ENCODE data around the gene ADRA1B. TPM values are rescaled to one million over a fixed set of nuclear protein-coding genes. Genes with fewer than 3 reads are reported as not detected.
A peak's percentile ranks its signal among the peaks of the same experiment; 100 is the strongest.

ADRA1B gene
- total and polyA plus RNA-seq, 9 donors = 0.11 to 0.34 (median 0.24) TPM

DNA sequence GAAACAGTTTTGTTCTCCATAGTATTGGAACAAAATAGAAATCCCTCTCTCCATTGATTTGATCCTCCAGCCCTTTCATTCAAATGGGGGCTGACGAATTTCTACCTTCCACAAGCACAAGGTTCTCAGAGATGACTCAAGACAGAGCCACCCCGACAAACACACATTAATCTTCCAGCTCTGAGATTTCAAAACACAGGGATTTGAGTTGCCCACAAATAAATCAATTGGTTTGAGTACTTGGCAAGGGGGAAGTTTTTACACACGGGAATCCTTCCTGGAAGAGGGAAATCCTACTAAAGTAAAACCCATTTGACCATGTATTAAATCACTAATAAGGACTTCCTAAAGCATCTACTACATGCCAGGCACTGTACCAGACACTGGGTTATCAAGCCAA, 5.4 kb downstream of the ADRA1B start:
- H3K4me3 ChIP-seq (ENCODE audit: low read length) = no peak overlapping the region
- no peaks in the 10 kb centered on the region for H3K36me3 ChIP-seq (ENCODE audit: control insufficient read depth, insufficient read depth, low read length)
- H3K9me3 ChIP-seq (replicated peaks; ENCODE audit: control insufficient read depth, low read depth, low read length) = no peaks in the 10 kb centered on the region
- DNase-seq = no peak
- no CpG with 5 or more reads among the region's 3 CpGs for WGBS (ENCODE audit: insufficient coverage)
- H3K4me1 ChIP-seq (ENCODE audit: control insufficient read depth, insufficient read depth, low read length) = peaks cover 2% of the 10 kb centered on the region
- no peak overlapping the region for H3K27ac ChIP-seq (ENCODE audit: low read length)
- H3K27me3 ChIP-seq (ENCODE audit: control insufficient read depth, insufficient read depth, low read length) = peaks cover 48% of the 10 kb centered on the region

DNA sequence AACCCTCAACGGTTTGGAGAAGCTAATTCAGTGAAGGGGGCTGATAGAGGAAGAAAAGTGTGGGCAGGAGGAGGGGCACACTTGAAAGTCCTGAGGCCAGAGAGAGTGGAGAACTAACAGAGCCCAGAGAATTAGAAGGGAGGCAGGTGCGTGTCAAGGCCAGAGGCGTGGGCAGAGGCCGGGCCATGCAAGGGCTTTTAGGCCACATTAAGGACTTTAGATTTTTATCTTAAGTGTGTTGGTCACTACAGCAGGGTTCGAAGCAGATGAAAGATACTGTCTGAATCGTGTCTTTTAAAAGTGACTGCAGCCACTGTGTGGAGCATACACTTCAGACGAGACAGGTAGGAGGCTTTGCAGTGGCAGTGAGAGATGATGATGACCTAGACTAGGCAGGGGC, 6.7 kb downstream of the ADRA1B start:
- no peak overlapping the region for H3K4me3 ChIP-seq (ENCODE audit: low read length)
- H3K27ac ChIP-seq (ENCODE audit: low read length) = no peak overlapping the region
- 73% methylated on average over 7 of the region's 7 CpGs for WGBS (ENCODE audit: insufficient coverage)
- H3K9me3 ChIP-seq (replicated peaks; ENCODE audit: control insufficient read depth, low read depth, low read length) = no peaks in the 10 kb centered on the region
- H3K27me3 ChIP-seq (ENCODE audit: control insufficient read depth, insufficient read depth, low read length) = peaks cover 35% of the 10 kb centered on the region
- H3K4me1 ChIP-seq (ENCODE audit: control insufficient read depth, insufficient read depth, low read length) = no peaks in the 10 kb centered on the region
- no peaks in the 10 kb centered on the region for H3K36me3 ChIP-seq (ENCODE audit: control insufficient read depth, insufficient read depth, low read length)
- DNase-seq = no peak

DNA sequence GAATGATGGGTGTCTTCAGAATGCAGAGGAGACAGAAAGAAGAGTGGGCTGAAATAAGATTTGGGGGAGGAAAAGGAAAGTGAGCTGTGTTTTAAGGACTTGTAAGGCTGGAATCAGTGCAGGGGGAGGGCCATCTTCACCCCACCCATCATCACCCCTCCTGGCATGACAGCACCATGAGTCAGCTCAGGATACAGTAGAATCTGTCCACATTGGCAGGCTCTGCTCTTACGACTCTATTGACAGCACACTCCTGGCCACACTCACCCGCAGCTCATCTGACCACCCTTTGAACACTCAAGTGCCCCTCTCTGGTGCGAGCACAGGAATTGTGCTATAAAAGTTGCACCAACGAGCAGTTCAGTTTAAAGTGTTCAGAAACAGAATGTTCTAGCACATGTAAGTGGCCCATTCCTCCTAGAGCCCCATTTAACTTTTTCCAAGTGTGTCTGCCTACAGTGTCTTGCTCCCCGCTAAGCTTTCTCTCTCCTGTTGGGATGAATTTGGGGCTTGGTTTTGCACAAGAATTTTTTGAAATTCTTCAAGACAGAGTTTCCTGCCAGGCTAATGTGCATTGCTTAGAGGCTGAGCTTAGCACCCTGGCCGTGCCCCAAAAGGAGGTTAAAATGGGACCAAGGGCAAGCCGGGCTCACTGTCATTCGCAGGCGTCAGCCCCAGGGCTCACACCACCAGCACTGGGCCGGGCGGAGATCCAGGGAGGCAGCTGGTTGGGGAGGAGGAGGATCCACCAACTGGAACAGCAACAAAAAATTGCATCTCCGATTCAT, 12.0 kb downstream of the ADRA1B start:
- Histone ChIP-seq H3K36me3 (ENCODE audit: control insufficient read depth, insufficient read depth, low read length) (no peaks in the 10 kb centered on the region), H3K27me3 (ENCODE audit: control insufficient read depth, insufficient read depth, low read length) (peaks cover 22% of the 10 kb centered on the region), H3K9me3 (replicated peaks; ENCODE audit: control insufficient read depth, low read depth, low read length) (no peaks in the 10 kb centered on the region), H3K27ac (ENCODE audit: low read length) (no peak overlapping the region), H3K4me3 (ENCODE audit: low read length) (no peak overlapping the region), H3K4me1 (ENCODE audit: control insufficient read depth, insufficient read depth, low read length) (peaks cover 7% of the 10 kb centered on the region)
- 37% methylated on average over 6 of the region's 12 CpGs for WGBS (ENCODE audit: insufficient coverage)
- DNase-seq = peak; percentile 24

DNA sequence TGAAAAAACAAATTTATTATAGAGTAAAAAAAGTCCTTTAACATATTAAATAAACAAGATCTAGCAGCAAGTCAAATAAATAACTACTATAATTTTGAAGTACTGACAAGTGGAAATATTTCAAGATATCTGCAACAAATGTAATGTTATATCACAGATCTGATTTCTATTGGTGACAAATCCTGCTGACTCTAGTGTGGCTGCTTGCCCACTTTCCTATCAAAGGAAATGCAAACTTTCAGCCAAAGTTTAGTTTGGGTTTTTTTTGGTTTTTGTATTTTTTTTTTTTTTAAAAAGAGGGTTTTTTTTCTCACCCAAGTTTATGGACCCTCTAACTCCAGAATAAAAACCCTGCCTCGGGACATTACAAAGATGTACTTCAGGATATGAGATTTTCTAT, 12.9 kb downstream of the ADRA1B start:
- Histone ChIP-seq H3K9me3 (replicated peaks; ENCODE audit: control insufficient read depth, low read depth, low read length) (no peaks in the 10 kb centered on the region), H3K27ac (ENCODE audit: low read length) (no peak overlapping the region)
- WGBS (ENCODE audit: insufficient coverage) = no CpG with 5 or more reads among the region's 1 CpG

DNA sequence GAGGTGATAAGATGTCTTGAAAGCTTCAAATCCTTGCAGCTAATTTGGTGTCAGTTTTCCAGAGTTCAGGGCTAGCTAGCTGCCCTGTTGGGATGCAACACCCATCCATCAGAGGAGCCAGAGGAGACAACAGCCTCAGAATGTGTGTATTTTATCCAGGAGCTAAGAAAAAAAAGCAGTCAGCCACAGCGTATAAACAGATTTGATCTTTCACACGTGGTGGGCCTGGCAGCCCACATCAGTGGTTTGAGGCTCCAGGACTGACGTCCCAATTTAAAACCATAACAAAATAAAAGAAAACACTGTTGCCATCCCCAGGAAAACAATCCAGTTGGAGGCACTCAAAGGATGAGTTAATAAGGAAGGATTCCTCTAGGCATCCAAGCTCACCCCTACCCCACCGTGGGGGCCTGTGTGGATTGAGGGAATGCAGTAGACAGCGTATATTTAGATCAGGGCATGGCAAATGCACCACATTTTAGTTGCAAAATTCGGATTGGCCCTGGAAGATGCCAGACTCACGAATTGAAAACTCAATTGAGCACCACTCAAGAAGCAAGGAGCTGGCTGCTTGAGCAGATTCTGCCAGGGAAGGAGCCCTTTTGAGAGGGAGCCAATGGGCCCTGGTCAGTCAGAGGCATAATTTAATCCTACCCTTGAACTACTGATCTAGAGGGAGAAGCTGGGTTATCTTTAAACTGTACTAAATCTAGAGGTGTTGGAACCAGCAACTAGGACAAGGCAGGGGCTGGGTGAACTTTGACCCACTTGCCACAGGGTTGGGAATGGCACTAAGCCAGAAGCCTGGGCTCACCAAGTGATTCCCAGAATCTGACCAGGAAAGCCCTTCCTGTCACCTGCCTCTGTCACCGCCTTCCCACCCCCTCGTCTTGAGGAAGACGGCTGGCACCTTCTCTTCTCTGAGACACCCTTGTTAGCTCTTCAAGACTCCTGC, 17.5 kb downstream of the ADRA1B start:
- no peak for DNase-seq
- WGBS (ENCODE audit: insufficient coverage) = 66% methylated on average over 4 of the region's 10 CpGs
- Histone ChIP-seq H3K27me3 (ENCODE audit: control insufficient read depth, insufficient read depth, low read length) (peaks cover 6% of the 10 kb centered on the region), H3K4me3 (ENCODE audit: low read length) (no peak overlapping the region), H3K36me3 (ENCODE audit: control insufficient read depth, insufficient read depth, low read length) (no peaks in the 10 kb centered on the region), H3K4me1 (ENCODE audit: control insufficient read depth, insufficient read depth, low read length) (peaks cover under 1% of the 10 kb centered on the region), H3K9me3 (replicated peaks; ENCODE audit: control insufficient read depth, low read depth, low read length) (no peaks in the 10 kb centered on the region), H3K27ac (ENCODE audit: low read length) (no peak overlapping the region)

More for the DNA sequence above, 12.9 kb downstream of the ADRA1B start:
- H3K27me3 ChIP-seq (ENCODE audit: control insufficient read depth, insufficient read depth, low read length) = peaks cover 21% of the 10 kb centered on the region
- H3K36me3 ChIP-seq (ENCODE audit: control insufficient read depth, insufficient read depth, low read length) = no peaks in the 10 kb centered on the region
- H3K4me1 ChIP-seq (ENCODE audit: control insufficient read depth, insufficient read depth, low read length) = peaks cover 7% of the 10 kb centered on the region
- no peak overlapping the region for H3K4me3 ChIP-seq (ENCODE audit: low read length)
- DNase-seq = no peak

DNA sequence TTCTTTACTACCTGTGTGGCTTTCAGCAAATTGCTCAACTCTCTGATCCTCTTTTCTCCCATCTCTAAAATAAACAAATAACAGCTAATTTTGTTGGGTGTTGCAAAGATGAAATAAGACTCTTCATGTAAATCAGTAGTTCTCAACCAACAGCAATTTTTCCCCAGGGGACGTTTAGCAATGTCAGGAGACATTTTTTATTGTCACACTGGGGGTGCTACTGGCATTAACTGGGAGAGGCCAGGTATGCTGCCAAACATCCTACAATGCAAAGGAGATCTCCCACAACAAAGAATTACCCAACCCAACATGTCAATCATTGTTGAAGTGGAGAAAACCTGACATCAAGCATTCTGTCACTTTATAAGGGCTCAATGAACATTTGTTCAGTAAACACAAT, 19.7 kb downstream of the ADRA1B start:
- DNase-seq = no peak
- Histone ChIP-seq H3K9me3 (replicated peaks; ENCODE audit: control insufficient read depth, low read depth, low read length) (no peaks in the 10 kb centered on the region), H3K4me3 (ENCODE audit: low read length) (no peak overlapping the region), H3K4me1 (ENCODE audit: control insufficient read depth, insufficient read depth, low read length) (no peaks in the 10 kb centered on the region), H3K27ac (ENCODE audit: low read length) (no peak overlapping the region), H3K36me3 (ENCODE audit: control insufficient read depth, insufficient read depth, low read length) (no peaks in the 10 kb centered on the region), H3K27me3 (ENCODE audit: control insufficient read depth, insufficient read depth, low read length) (peaks cover 8% of the 10 kb centered on the region)
- no CpG with 5 or more reads among the region's 1 CpG for WGBS (ENCODE audit: insufficient coverage)

DNA sequence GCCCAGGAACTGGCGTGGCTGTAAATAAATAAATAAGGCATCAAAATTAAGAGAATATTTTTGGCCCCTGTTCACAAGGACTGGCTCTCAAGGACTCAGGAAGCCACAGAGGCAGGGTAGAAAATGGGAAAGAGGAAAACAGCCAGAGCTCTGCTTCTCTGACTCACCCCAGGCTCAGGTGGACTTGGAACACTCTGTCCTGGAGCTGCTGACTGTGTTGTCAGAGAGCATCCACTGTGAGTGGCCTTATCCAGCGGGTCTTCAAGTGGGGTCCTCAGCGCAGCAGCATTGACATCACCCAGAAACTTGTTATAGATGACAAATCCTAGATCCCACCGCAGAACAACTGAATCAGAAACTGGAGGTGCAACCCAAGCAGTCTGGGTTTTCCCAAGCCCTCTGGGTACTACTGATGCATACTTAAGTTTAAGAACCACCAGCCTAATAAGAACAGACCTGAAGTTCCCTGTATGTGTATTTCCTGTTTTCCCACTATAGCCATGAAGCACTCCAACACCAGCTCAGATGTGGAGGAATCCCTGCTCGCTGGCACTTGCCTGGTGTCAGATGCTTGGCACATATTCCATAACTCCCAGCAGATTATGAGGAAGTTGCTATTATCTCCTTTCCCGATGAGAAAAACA, 20.5 kb downstream of the ADRA1B start:
- Histone ChIP-seq H3K27ac (ENCODE audit: low read length) (no peak overlapping the region), H3K9me3 (replicated peaks; ENCODE audit: control insufficient read depth, low read depth, low read length) (no peaks in the 10 kb centered on the region), H3K4me1 (ENCODE audit: control insufficient read depth, insufficient read depth, low read length) (no peaks in the 10 kb centered on the region), H3K4me3 (ENCODE audit: low read length) (no peak overlapping the region), H3K27me3 (ENCODE audit: control insufficient read depth, insufficient read depth, low read length) (peaks cover 8% of the 10 kb centered on the region), H3K36me3 (ENCODE audit: control insufficient read depth, insufficient read depth, low read length) (no peaks in the 10 kb centered on the region)
- DNase-seq = no peak
- 70% methylated on average over 3 of the region's 6 CpGs for WGBS (ENCODE audit: insufficient coverage)

DNA sequence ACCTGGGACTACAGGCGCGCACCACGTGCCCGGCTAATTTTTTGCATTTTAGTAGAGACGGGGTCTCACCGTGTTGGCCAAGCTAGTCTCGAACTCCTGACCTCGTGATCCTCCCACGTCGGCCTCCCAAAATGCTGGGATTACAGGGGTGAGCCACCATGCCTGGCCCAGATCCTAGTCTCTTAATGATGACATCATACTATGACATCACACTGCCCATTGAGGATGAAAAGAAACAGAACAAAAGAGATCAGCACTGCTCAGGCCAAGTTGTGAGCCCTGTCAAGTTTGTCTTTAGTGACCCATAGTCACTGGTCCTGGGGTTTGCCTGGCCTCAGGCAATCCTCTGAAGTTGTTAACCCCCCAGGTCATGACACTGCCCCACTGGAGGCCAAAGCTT, 21.3 kb downstream of the ADRA1B start:
- 70% methylated on average over 2 of the region's 10 CpGs for WGBS (ENCODE audit: insufficient coverage)
- H3K36me3 ChIP-seq (ENCODE audit: control insufficient read depth, insufficient read depth, low read length) = no peaks in the 10 kb centered on the region
- peaks cover 7% of the 10 kb centered on the region for H3K27me3 ChIP-seq (ENCODE audit: control insufficient read depth, insufficient read depth, low read length)
- no peak overlapping the region for H3K27ac ChIP-seq (ENCODE audit: low read length)
- H3K9me3 ChIP-seq (replicated peaks; ENCODE audit: control insufficient read depth, low read depth, low read length) = no peaks in the 10 kb centered on the region
- H3K4me3 ChIP-seq (ENCODE audit: low read length) = no peak overlapping the region
- DNase-seq = no peak
- no peaks in the 10 kb centered on the region for H3K4me1 ChIP-seq (ENCODE audit: control insufficient read depth, insufficient read depth, low read length)

DNA sequence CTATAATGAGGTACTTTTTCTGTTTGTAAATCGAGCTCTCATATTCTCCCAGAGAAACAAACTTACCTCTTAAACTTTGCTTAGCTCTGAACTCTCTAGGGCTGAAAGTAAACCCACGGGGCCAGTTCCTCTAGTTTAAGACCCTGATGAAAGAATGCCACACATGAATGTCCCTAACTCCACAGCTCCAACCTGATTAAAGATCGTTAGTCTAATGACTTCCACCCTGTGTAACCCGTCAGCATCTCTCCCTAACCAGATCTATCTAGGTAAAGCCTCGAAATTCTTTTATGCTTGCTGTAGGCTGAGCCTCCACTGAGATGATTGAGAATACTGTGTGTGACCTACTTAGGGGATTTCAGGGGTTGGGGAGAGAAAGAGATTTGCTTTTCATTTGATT, 27.0 kb downstream of the ADRA1B start:
- peaks cover 9% of the 10 kb centered on the region for H3K27me3 ChIP-seq (ENCODE audit: control insufficient read depth, insufficient read depth, low read length)
- WGBS (ENCODE audit: insufficient coverage) = no CpG with 5 or more reads among the region's 5 CpGs
- no peak for DNase-seq

More for the DNA sequence above, 27.0 kb downstream of the ADRA1B start:
- no peaks in the 10 kb centered on the region for H3K36me3 ChIP-seq (ENCODE audit: control insufficient read depth, insufficient read depth, low read length)
- H3K27ac ChIP-seq (ENCODE audit: low read length) = no peak overlapping the region
- no peaks in the 10 kb centered on the region for H3K4me1 ChIP-seq (ENCODE audit: control insufficient read depth, insufficient read depth, low read length)
- no peak overlapping the region for H3K4me3 ChIP-seq (ENCODE audit: low read length)
- H3K9me3 ChIP-seq (replicated peaks; ENCODE audit: control insufficient read depth, low read depth, low read length) = no peaks in the 10 kb centered on the region
